Fibroblast of lung (primary cell): ENCODE measurements around the gene MAPK4.

ENCODE experiments used
- CTCF ChIP-seq, 2 donors: IDR thresholded peaks in 1 of 2; conservative IDR thresholded peaks in 1 of 2; 1 replicate in 1 of 2; 2 replicates in 1 of 2; pipeline ENCODE4 v1.5.1; 2011 to 2012; ENCODE audit warnings: low read length in 2 of 2, control low read depth in 1 of 2, inconsistent platforms in 1 of 2, low read depth in 1 of 2, mild to moderate bottlenecking in 1 of 2
- EZH2 ChIP-seq: IDR thresholded peaks from 2 replicates; pipeline ENCODE4 v1.5.1; 2012; ENCODE audit warnings: low read length, control low read depth, mild to moderate bottlenecking; ENCODE audit errors: missing control alignments

GRCh38 chr18:50647792-50648191, 87.9 kb downstream of the MAPK4 start:
- TF ChIP-seq CTCF (conservative IDR thresholded peaks at IDR 0.05 in 1 of 2, IDR thresholded peaks at IDR 0.05 in 1 of 2; ENCODE audit: low read depth in 1 of 2, low read length in 2 of 2) (no peak), EZH2 (no peak)
